ENCODE results near the gene TNFSF9.

TNFSF9 gene, protein sequence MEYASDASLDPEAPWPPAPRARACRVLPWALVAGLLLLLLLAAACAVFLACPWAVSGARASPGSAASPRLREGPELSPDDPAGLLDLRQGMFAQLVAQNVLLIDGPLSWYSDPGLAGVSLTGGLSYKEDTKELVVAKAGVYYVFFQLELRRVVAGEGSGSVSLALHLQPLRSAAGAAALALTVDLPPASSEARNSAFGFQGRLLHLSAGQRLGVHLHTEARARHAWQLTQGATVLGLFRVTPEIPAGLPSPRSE

DNA sequence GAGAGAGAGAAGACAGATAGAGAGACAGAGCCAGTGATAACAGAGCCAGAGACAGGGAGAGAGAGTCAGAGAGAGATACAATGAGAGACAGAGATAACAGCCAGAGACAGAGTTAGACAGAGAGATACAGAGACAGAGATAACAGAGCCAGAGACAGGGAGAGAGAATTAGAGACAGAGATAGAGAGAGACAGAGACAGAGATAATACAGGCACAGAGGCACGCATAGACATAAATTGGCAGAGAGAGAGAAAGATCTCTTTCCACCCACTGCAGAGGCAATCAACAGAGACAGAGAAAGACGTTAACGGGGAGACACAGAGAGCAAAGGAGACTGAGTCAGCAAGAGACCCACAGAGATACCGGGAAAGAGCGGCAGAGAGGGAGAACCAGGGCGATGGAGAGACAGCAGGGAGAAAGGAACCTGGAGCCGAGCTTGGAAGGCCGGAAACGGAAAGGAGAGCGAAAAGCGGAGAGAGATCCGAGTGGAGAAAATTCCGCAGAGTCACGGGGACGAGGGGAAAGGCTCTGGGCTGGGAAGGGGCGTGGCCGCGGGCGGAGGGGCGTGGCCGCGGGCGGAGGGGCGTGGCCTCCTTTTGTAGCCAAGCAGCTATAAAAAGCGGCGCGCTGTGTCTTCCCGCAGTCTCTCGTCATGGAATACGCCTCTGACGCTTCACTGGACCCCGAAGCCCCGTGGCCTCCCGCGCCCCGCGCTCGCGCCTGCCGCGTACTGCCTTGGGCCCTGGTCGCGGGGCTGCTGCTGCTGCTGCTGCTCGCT is at the start of gene TNFSF9:
TSS of gene TNFSF9 (plus strand) at position 641 of the 777 bp plus-strand sequence. CDS start at position 652, 11 bp downstream.
- DNase-seq: peak; percentile 90

- peak; percentile 73 for DNase-seq
Observed at GRCh38 chr19:6481541-6482342, 49.1 kb upstream of the TNFSF9 start, which contains the start of gene DENND1C. TSS of gene DENND1C (minus strand) at chr19:6481787. CDS start at chr19:6481695, 92 bp downstream.

- no peak for DNase-seq
Observed at GRCh38 chr19:6482343-6482686, 48.5 kb upstream of the TNFSF9 start.

- no peak for DNase-seq
Observed at GRCh38 chr19:6483235-6483634, 47.6 kb upstream of the TNFSF9 start.

- DNase-seq: no peak
Observed at GRCh38 chr19:6484230-6484629, 46.6 kb upstream of the TNFSF9 start.

DNA sequence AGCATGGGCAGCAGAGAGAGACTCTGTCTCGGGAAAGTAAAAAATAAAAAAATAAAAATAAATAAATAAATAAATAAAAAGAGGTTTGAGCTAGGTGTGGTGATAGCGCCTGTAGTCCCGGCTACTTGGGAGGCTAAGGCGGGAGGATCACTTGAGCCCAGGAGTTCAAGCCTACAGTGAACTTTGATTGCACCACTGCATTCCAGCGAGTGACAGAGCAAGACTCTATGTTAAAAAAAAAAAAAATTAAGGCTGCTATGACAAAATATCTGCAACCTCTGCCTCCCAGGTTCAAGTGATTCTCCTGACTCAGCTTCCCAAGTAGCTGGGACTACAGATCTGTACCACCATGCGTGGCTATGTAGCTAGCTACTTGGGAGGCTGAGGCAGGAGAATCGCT is 46.0 kb upstream of the TNFSF9 start:
- DNase-seq: no peak

GRCh38 chr19:6489278-6490061 is 41.4 kb upstream of the TNFSF9 start:
- DNase-seq: peak; percentile 73

DNA sequence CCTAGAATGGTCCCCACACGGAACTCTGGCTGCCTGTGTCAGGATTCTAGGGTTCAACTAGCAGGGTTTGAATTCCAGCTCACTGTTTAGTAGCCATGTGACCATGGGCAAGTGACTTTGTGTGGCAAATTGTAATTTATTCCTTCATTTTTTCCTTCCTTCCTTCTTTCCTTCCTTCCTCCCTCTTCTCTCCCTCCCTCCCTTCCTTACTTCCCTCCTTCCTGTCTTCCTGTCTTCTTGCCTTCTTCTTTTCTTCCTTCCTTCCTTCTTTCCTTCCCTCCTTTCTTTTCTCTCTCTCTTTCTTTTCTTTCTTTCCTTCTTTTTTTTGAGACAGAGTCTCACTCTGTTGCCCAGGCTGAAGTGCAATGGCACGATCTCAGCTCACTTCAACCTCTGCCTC is 40.7 kb upstream of the TNFSF9 start:
- no peak for DNase-seq

DNA sequence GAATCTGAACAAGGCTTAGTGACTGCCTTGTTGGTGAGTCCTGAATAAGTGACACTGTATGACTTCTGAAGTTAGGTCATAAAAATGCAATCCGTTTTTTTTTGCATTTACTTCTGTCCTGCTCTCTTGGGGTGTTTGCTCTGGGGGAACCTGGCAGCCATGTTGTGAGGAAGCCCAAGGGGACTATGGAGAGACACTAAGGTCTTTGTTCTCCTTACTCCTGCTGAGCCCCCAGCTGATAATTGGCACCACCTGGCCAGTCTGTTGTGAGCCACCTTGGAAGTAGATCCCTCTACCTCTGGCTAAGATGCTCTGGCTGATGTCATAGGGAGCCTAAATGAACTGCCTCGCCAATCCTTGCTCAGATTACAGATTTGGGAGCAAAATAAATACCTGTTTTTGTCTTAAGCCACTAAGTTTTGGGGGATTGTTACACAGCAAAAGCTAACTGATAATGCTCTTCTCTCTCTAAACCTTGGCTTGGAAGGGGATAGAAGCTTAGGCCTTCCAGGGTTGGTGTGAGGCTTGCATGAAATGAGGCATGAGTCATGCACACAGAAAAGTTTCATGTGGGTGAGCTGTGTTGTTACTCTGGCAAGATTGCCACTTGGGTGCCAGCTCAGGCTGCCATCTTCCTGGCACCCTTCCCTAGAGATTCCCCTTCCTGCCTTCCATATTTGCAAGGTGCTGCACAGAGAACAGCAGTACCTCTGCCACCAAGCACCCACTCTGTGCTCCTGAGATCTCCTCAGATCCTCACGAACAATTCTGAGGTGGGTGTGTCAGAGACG is 38.8 kb upstream of the TNFSF9 start:
- DNase-seq: no peak

GRCh38 chr19:6494438-6495036 is 36.3 kb upstream of the TNFSF9 start:
- no peak for DNase-seq

- no peak for DNase-seq
Observed at GRCh38 chr19:6495947-6496346, 34.9 kb upstream of the TNFSF9 start.

- peak; percentile 97 for DNase-seq
Observed at GRCh38 chr19:6498294-6499036, 32.4 kb upstream of the TNFSF9 start.

DNA sequence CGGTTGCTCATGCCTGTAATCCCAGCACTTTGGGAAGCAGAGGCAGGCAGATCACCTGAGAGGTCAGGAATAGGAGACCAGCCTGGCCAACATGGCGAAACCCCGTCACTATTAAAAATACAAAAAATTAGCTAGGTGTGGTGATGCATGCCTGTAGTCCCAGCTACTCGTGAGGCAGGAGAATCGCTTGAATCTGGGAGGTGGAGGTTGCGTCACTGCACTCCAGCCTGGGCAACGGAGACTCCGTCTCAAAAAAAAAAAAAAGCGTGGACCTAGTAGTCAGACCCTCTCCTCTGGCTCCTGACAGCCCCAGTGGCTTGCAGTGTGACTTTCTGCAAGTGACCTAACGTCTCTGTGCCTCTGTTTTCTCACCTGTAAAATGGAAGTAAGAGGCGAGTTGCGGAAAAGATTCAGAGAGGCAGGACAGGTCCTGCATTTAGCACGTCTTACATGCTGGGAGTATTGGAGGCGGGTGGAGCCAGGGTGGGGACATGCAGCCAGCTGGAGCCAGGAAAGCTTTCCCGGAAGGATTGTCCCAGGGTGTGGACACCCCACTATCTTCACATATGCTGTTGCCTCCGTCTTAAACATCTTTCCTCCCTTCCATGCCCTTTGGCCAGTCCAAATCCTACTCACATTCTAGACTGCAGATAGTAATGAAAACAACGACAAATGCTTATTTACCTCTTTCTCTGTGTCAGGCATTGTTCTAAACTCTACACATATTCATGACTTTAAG is 31.6 kb upstream of the TNFSF9 start:
- DNase-seq: no peak

- DNase-seq: no peak
Observed at GRCh38 chr19:6500837-6501739, 29.7 kb upstream of the TNFSF9 start.

DNA sequence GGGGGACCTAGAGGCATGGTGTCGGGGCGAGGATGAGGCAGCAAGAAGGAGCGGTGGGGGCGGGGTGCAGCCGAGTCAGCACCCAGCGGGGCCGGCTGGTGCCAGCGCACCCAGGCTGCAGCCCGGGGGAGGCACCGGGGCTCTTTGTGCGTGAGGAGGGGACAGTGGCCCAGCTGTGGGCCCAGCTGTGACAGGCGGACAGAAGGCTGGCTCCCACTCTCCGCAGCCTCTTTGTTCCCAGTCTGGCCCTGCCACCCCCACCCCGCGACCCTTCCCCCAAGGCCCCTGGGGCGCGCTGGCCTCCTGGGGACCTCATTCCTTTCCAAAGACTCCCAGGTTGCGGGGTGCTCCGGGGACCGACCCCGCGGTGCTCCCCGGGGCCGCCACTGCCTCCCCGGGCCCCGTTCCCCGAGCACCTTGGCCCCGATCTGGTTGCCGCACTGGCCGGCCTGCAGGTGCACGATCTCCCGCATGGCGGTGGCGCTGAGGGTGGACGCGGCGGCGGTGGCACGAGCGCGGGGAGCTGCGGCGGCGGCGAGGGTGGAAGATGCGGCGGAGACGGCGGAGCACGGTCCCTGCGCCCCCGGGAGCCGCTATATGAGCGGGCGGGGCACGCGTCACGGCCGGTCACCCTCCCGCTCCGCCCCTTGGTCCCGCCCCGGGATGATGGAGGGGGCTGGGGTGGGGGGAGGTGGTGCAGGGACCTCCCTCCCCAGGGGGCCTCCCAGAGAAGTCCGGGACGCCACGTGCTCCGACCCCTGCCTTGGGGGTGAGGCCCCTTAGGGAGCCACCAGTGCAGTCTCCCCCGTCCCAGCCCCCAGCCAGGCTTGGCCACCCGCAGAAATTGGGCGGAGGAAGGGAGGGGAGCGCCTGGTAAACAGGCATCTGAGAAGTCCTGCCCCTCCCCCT is 28.8 kb upstream of the TNFSF9 start, which contains the start of gene TUBB4A:
TSS of gene TUBB4A (minus strand) at position 570 of the 909 bp plus-strand sequence. CDS start at position 473, 97 bp downstream.
- no peak for DNase-seq

DNA sequence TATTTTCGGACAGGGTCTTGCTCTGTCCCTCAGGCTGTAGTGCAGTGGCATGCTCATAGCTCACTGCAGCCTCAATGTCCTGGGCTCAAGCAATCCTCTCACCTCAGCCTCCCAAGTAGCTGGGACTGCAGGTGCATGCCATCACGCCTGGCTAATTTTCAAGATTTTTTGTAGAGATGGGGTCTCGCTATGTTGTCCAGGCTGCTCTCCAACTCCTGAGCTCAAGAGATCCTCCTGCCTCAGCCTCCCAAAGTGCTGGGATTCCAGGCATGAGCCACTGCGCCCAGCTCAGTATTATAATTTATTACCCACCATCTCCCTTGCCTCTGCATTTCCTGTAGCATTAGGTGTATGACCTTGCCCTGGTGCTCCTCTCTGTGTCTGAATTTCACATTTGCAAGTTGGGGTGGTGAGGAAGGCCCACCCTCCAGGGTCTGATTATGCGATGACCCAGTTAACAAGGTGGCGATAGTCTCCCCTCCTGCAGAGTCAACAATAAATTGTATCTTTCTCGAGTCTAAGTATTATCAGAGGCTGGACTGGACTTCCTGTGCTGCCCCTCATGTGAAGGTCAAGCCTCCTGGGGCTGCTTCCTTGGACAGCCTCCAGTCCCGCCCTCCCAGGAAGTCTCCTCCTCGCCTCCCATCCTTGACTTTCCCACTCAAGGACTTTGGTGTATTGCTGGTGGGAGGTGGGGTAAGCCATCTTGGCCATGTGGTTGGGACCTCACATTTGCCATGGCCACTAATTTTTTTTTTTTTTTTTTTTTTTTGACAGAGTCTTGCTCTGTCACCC is 27.2 kb upstream of the TNFSF9 start:
- no peak for DNase-seq
